ENCODE results near the gene OSBPL2. TPM values are rescaled to one million over a fixed set of nuclear protein-coding genes. Genes with fewer than 3 reads are reported as not detected.

The OSBPL2 gene
- total and polyA plus RNA-seq, 2 donors (not counting 1 experiment from before 2014, with no cell fraction given), result 28.1 to 74.3 TPM

DNA sequence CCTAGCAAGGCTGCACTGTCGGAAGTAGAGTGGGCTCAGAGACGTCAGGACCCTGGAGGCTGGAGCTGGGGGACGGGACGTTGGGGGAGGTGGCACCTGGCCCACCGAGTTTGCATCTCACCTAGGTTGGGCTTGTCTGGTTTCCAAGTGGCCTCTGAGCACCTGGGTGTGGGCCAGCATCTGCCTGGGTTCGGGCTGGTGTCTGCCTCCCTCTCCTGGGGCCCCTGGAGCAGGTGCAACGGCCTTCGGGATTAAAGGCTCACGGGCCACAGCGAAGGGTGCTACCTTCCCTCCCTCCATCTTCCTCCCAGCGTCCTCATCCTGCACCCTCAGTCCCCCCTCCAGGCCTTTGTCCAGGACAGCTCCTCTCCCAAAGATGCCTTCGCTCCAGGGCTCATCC is 24.3 kb upstream of the OSBPL2 start:
- Histone ChIP-seq H3K4me2 (replicated peaks; ENCODE audit: low read depth, low read length, poor library complexity, severe bottlenecking) (no peak overlapping the region), H2AFZ (ENCODE audit: insufficient read depth, low read depth, low read length, poor library complexity, severe bottlenecking) (no peak overlapping the region), H3K4me1 (ENCODE audit: control insufficient read depth in 2 of 2, insufficient read depth in 2 of 2, low read length in 2 of 2) (peaks cover 0 to 2% of the 10 kb centered on the region in 2 donors), H3K4me3 (ENCODE audit: control extremely low read depth in 1 of 5, extremely low read depth in 1 of 5, insufficient read depth in 1 of 5, low read depth in 2 of 5, low read length in 4 of 5) (no peak overlapping the region), H3K9ac (ENCODE audit: low read length) (no peak overlapping the region), H4K20me1 (ENCODE audit: control insufficient read depth, insufficient read depth, low read length, poor library complexity, severe bottlenecking) (no peaks in the 10 kb centered on the region), H3K27ac (ENCODE audit: low read length in 2 of 2) (no peak overlapping the region), H3K79me2 (ENCODE audit: control insufficient read depth, insufficient read depth, low read length) (no peaks in the 10 kb centered on the region), H3K9me3 (ENCODE audit: control extremely low read depth in 1 of 3, control insufficient read depth in 2 of 3, insufficient read depth in 1 of 3, low read length in 2 of 3) (peaks cover 0 to 10% (median 0%) of the 10 kb centered on the region in 3 donors), H3K27me3 (replicated peaks in 1 of 4; ENCODE audit: control extremely low read depth in 1 of 4, control insufficient read depth in 3 of 4, insufficient read depth in 4 of 4, low read length in 3 of 4) (peaks cover 0 to 65% (median 19%) of the 10 kb centered on the region in 4 experiments), H3K36me3 (replicated peaks in 1 of 2; ENCODE audit: control extremely low read depth in 1 of 2, control insufficient read depth in 1 of 2, extremely low read depth in 1 of 2, insufficient read depth in 2 of 2, low read length in 1 of 2) (no peaks in the 10 kb centered on the region)
- WGBS (ENCODE audit: insufficient coverage), result 56% methylated on average over 12 of the region's 12 CpGs
- Mint-ChIP-seq H3K4me3 (no peak overlapping the region), H3K4me1 (no peaks in the 10 kb centered on the region), H3K27ac (no peak overlapping the region), H3K27me3 (peaks cover 22% of the 10 kb centered on the region), H3K9me3 (ENCODE audit: insufficient read depth) (no peaks in the 10 kb centered on the region)
- no peak for TF ChIP-seq EZH2 (IDR thresholded peaks at IDR 0.05; ENCODE audit: borderline replicate concordance, insufficient read depth, low read depth, low read length, poor library complexity, severe bottlenecking)
- TF ChIP-seq, protein P1, sequence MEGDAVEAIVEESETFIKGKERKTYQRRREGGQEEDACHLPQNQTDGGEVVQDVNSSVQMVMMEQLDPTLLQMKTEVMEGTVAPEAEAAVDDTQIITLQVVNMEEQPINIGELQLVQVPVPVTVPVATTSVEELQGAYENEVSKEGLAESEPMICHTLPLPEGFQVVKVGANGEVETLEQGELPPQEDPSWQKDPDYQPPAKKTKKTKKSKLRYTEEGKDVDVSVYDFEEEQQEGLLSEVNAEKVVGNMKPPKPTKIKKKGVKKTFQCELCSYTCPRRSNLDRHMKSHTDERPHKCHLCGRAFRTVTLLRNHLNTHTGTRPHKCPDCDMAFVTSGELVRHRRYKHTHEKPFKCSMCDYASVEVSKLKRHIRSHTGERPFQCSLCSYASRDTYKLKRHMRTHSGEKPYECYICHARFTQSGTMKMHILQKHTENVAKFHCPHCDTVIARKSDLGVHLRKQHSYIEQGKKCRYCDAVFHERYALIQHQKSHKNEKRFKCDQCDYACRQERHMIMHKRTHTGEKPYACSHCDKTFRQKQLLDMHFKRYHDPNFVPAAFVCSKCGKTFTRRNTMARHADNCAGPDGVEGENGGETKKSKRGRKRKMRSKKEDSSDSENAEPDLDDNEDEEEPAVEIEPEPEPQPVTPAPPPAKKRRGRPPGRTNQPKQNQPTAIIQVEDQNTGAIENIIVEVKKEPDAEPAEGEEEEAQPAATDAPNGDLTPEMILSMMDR (IDR thresholded peaks at IDR 0.05), result no peak
- ATAC-seq (ENCODE audit: low read depth), result no peak
- ChIA-PET CTCF (no interaction called here), POLR2A (no interaction called here)
- intact Hi-C loops (cut with micrococcal nuclease), result no loop called here
- no peak for DNase-seq

DNA sequence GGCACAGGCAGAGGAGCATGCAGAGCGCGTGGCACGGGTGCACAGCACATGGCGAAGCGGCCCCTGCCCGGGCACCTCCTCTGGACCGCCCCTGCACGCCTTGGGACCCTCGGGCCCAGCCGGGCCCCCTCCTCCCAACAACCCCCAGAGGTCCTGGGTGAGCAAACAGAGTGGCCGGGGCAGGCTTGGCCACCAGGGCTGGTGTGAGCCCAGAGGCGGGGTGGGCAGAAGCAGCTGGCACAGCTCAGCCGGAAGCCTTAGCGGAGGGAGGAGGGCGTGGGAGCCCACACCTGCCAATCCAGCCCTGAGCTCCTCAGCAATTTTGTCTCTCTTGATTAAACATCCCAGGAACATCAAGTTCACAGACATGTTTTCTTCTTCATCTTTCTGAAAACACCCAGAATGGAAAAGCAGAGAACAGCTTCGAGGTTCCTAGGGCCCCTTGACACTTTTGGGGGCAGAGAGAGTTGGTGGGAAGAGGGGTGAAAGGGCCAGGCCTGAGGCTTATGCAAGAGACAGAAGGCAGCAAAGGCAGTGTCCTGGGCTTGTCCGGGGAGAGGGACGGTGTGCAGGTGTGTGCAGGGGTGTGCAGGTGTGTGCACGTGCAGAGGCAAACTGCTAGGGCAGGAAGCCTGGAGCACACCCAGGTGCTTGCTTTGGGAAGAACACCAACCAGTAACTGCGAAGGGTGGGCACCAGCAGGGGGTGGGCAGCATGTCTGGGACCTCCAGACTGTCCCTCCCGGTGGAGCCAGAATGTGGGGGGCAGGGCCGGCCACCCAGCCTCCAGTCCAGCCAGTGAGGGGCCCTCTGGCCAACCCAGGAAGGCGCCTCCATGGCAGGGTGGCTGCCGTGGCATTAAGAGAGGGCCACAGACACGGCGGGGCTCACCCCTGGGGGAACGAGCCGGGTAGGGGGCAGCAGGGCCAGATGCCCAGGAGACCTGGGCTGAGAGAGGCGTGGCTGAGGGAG is 23.0 kb upstream of the OSBPL2 start:
- TF ChIP-seq EZH2 (IDR thresholded peaks at IDR 0.05; ENCODE audit: borderline replicate concordance, insufficient read depth, low read depth, low read length, poor library complexity, severe bottlenecking), result no peak
- TF ChIP-seq, protein P1 (IDR thresholded peaks at IDR 0.05), result no peak
- peaks cover 19% of the 10 kb centered on the region for H3K27me3 Mint-ChIP-seq
- H3K4me3 Mint-ChIP-seq, result no peak overlapping the region
- ChIA-PET CTCF (no interaction called here), POLR2A (no interaction called here)
- Histone ChIP-seq H3K27me3 (replicated peaks in 1 of 4; ENCODE audit: control extremely low read depth in 1 of 4, control insufficient read depth in 3 of 4, insufficient read depth in 4 of 4, low read length in 3 of 4) (peaks cover 0 to 67% (median 16%) of the 10 kb centered on the region in 4 experiments), H3K4me1 (ENCODE audit: control insufficient read depth in 2 of 2, insufficient read depth in 2 of 2, low read length in 2 of 2) (peaks cover 5 to 8% of the 10 kb centered on the region in 2 donors), H3K79me2 (ENCODE audit: control insufficient read depth, insufficient read depth, low read length) (no peaks in the 10 kb centered on the region), H3K4me2 (replicated peaks; ENCODE audit: low read depth, low read length, poor library complexity, severe bottlenecking) (no peak overlapping the region), H3K4me3 (ENCODE audit: control extremely low read depth in 1 of 5, extremely low read depth in 1 of 5, insufficient read depth in 1 of 5, low read depth in 2 of 5, low read length in 4 of 5) (no peak overlapping the region), H4K20me1 (ENCODE audit: control insufficient read depth, insufficient read depth, low read length, poor library complexity, severe bottlenecking) (peaks cover under 1% of the 10 kb centered on the region), H3K9me3 (ENCODE audit: control extremely low read depth in 1 of 3, control insufficient read depth in 2 of 3, insufficient read depth in 1 of 3, low read length in 2 of 3) (peaks cover 0 to 10% (median 0%) of the 10 kb centered on the region in 3 donors), H3K9ac (ENCODE audit: low read length) (no peak overlapping the region), H2AFZ (ENCODE audit: insufficient read depth, low read depth, low read length, poor library complexity, severe bottlenecking) (no peak overlapping the region), H3K36me3 (replicated peaks in 1 of 2; ENCODE audit: control extremely low read depth in 1 of 2, control insufficient read depth in 1 of 2, extremely low read depth in 1 of 2, insufficient read depth in 2 of 2, low read length in 1 of 2) (no peaks in the 10 kb centered on the region), H3K27ac (ENCODE audit: low read length in 2 of 2) (no peak overlapping the region)
- intact Hi-C loops (cut with micrococcal nuclease), result no loop called here
- H3K27ac Mint-ChIP-seq, result no peak overlapping the region
- H3K9me3 Mint-ChIP-seq (ENCODE audit: insufficient read depth), result no peaks in the 10 kb centered on the region
- no peak for DNase-seq
- no peaks in the 10 kb centered on the region for H3K4me1 Mint-ChIP-seq
- 87% methylated on average over 29 of the region's 29 CpGs for WGBS (ENCODE audit: insufficient coverage)
- ATAC-seq (ENCODE audit: low read depth), result no peak
